GM18499 (cell line): ENCODE results near the gene KIRREL3.

Experiments
- ATAC-seq: cut with Tn5 transposase; IDR thresholded peaks from one replicate; pipeline ENCODE4 v1.9.1; 2021; ENCODE audit warnings: moderate number of reproducible peaks; ENCODE audit not compliant: insufficient read depth, unreplicated experiment

The KIRREL3 gene

GRCh38 chr11:126884594-126884993, 116.0 kb downstream of the KIRREL3 start:
- no peak for ATAC-seq

- ATAC-seq = no peak
Measured at GRCh38 chr11:126884192-126884591, 116.4 kb downstream of the KIRREL3 start.

GRCh38 chr11:126880872-126881271, 119.7 kb downstream of the KIRREL3 start:
- ATAC-seq = no peak

DNA sequence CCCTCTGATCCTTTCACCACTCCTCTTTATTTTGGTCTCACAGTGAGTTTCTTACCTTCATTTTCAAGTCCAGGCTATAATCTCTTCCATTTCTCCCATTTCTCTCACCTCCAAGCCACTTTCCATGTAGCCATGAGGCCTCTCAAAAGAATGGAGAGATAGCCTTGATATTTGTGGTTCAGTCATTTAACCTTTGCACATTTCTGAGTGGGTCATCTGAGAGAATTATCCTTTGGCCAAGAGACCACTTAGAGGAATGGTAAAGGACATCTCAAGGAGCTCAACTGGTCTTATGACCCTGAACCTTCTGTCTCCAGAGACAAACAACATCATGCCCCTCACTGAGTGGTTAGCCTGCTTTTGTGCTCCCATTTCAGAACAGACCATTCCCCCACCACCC, 121.1 kb downstream of the KIRREL3 start:
- no peak for ATAC-seq

GRCh38 chr11:126878913-126879482, 121.6 kb downstream of the KIRREL3 start:
- ATAC-seq = no peak

- no peak for ATAC-seq
Measured at GRCh38 chr11:126874831-126875230, 125.7 kb downstream of the KIRREL3 start.

DNA sequence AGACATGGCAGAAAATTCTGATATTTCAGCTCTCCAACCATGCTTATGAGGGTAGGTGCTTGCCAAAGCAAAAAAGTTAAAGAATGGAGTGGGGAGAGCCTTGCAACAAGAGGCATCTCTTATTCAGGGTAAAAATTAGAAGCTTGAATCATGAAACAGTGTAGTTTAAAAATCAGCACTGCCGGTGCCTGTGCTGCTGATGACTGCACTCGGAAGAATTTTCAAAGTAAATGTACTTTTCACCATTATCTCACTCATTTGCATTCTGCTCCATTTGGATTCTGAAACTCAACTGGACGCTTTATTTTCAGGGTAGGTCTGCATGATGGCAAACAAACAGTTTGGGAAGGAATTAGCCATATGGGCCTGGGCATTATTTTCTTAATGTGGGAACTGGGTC, 126.3 kb downstream of the KIRREL3 start:
- no peak for ATAC-seq

GRCh38 chr11:126871792-126872191, 128.8 kb downstream of the KIRREL3 start:
- no peak for ATAC-seq

GRCh38 chr11:126870021-126870420, 130.5 kb downstream of the KIRREL3 start:
- ATAC-seq = no peak

DNA sequence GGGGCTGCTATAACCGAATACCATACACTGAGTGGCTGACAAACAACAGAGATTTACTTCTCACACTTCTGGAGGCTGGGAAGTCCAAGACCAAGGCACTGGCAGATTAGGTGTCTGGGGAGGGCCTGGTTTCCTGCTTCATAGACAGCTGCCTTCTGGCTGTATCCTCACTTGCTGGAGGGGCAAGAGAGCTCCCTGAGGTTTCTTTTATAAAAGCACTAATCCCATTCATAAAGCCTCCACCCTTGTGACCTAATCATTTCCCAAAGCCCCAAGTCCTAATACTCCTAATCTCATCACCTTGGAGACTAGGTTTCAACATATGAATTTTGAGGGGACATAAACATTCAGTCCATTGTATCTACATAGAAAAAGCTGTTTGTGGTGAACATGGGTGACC, 131.8 kb downstream of the KIRREL3 start:
- no peak for ATAC-seq

DNA sequence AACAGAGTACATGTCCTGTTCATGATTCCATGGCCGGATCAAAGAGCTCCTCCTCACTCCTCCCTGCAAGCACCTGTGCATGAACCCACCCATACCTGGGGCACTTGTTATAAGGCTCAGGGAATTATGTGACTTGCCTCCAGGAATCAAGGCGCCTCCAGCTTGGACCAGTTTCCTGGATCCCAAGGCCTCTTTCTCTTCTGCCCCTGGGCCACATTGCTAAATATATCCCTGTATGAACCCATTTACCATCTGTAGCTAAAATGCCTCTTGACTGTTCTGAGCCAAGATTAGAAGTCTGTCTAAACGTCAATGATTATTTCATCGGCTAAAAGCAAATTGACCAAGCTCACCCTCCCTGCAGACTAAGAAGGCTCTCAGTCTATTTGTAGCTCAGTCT, 135.6 kb downstream of the KIRREL3 start:
- ATAC-seq = no peak

DNA sequence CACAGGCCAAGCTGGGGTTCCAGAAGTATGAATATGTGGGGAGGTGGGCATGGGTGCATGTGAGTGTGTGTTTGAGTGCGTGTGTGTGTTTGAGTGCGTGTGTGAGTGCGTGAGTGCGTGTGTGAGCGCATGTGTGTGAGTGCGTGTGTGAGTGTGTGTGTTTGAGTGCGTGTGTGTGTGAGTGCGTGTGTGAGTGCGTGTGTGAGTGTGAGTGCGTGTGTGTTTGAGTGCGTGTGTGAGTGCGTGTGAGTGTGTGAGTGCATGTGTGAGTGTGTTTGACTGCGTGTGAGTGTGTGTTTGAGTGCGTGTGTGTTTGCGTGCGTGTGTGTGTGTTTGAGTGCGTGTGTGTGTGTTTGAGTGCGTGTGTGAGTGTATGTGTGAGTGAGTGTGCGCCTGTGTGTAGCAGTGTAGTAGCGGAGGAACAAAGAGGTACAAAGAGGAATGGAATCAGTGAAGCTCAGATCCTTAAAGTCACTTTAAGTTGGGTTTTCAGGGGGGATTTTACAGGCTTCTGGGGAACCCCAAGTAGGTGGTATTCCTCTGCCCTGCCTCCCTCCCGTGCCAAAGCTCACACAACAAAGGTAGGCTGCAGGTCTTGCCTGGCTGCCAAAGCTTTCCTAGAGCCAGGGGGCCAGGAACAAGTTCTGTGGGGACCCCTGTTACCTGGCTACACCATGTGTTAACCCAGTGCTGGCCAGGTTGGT, 137.1 kb downstream of the KIRREL3 start:
- ATAC-seq = no peak

DNA sequence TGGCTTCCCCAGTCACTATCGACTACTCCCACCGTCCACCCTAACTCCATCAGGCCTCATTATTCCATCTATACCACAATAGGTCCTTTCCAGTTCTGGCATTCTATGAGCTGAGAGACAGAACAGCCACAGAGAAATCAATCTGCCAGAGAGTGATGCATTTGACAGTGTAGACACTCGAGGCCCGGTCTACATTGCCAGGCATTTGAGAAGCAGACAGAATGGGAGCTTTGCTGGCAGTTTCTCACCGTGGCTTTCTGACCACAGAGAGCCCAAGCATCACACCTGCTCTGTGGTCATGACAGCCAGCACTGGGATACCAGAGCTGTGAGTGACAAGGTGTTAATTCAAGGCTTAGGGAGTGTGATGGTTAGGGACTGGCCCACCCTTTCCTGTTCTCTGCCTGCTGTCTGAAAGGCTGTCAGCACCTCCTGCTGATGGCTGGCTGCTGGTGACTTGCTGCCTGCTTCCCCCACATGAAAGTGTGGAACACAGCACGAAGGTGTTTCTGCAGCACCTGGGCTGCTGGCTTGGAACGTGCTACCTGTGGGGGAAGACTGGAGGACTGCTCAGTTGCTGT, 137.8 kb downstream of the KIRREL3 start:
- no peak for ATAC-seq

- ATAC-seq = no peak
Measured at GRCh38 chr11:126861796-126862459, 138.6 kb downstream of the KIRREL3 start.

- ATAC-seq = no peak
Measured at GRCh38 chr11:126857860-126858808, 142.4 kb downstream of the KIRREL3 start.

- no peak for ATAC-seq
Measured at GRCh38 chr11:126855536-126855935, 145.0 kb downstream of the KIRREL3 start.

DNA sequence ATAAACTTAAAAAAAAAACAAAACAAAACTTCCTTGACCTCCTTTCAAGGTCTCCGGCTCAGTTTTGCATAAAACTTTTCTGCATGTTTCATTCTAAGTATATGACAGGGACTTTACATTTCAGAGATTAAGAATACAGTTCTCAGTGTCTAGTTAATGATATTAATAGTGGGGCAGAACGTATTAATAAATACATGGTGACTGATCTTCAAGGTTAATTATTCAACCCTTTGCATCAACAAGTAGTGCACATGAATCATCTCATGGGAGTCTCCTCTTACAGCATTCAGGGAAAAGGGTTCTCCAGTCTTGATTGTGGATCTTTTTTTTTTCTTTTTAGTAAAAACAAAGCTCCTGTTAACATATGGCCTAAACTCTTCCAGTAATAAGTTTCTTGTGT, 146.8 kb downstream of the KIRREL3 start:
- no peak for ATAC-seq

DNA sequence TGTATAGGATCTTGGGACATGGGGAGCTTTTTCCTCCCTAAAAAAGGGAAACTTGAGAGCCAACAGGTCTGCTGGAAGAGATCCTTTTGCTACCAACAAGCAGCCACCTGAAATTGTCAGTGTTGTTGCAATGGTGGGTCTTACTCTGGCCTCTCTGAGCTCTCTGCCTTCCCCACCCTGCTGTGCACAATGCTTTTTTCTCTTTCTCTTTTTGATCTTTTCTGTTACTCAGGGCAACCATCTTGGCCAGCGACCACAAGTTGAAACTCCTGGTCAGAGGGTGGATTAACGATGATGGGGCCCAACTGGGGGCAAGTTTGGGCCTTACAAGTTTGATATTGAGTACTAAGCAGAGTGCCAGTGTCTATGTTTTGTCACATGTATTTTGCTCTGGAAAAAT, 155.8 kb downstream of the KIRREL3 start:
- ATAC-seq = no peak

- no peak for ATAC-seq
Measured at GRCh38 chr11:126843096-126843495, 157.5 kb downstream of the KIRREL3 start.

DNA sequence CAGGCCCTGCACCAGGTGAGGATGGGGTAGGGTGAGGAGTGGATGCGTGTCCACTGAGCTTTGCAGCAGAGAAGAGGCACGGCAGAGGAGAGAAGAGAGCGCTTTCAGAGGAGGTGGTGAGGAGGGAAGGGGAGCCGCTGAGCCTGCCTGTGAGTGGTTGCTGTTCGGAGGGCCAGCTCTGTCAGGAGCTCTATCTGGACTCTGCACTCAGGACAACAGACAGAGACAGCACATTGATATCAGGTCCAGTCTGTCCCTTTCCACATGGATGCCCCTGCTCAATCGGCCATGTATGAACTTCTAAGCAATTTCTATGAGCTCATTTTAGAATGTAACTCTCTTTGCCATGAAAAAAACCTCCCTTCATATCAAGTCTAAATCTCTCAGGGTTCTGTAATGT, 158.6 kb downstream of the KIRREL3 start:
- no peak for ATAC-seq
